Fibroblast of upper back skin (primary cell): ENCODE data around the gene HS3ST6.
"Not testable (repeated sequence)": the region's sequence is repeated elsewhere in the genome, so short reads cannot be mapped to it uniquely, and the experiment has no call there.

Experiments
- DNase-seq: peaks from one replicate; pipeline ENCODE4 v3.0.0-alpha.2; 2013

Gene HS3ST6

DNA sequence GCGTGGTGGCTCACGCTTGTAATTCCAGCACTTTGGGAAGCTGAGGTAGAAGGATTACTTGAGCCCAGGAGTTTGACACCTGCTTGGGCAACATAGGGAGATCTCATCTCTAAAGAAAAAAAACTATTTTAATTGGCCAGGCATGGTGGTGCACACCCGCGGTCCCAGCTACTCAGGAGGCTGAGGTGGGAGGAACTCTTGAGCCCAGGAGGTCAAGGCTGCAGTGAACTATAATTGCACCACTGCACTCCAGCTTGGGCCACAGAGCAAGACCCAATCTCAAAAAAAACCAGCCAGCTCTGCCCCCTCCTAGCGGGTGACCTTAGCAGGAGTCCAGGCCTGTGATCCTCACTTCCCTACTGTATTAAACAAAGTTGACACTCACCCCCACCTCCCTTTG, 5.9 kb upstream of the HS3ST6 start:
- no peak for DNase-seq

DNA sequence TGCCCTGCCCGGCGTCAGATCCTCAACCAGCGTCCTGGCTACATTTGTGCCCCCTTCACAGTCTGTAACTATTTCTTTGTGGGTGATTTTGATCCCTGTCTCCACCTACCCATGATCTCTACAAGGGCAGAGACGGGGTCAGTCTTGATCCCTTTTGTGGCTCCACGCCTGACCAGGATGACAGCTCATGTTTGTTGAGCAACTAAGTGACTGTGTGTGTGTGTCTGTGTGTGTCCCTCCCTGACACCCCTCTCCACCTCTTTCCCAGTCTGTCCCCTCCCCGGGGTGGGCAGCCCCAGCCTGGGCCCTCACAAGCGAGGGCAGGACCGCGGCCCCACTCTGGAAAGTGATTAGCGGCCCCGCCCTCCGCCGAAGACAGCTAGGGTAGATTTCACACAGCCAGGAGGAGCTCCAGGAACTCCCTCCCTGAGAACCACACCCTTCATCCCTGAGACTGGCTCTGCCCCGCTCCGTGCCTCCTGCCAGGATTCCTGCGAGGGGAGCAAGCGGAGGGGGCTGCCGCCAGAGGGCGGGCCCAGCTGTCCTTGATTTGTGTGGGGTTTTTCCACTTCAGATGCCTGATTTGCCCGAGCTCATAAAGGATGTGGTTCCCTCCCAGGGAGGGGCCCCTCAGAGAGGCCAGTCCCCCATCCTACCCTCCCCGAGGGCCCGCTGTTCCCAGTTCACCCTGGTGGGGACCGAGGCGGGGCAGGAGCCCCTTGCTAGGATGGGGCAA, 5.3 kb upstream of the HS3ST6 start:
- DNase-seq, result peak; percentile 45

DNA sequence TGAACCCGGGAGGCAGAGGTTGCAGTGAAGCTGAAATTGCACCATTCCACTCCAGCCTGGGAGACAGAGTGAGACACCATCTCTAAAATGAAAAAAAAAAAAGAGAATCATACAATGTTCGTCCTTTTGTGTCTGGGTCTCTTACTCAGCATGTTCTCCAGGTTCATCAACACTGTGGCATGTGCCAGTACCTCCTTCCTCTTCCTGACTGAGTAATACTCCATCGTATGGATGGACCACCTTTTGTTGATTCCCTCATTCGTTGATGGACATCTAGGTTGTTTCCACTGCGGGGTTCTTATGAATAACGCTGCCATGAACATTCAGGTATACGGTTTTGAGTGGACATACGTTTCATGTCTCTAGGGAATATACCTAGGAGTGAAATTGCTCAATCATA, 4.1 kb upstream of the HS3ST6 start:
- DNase-seq, result no peak

DNA sequence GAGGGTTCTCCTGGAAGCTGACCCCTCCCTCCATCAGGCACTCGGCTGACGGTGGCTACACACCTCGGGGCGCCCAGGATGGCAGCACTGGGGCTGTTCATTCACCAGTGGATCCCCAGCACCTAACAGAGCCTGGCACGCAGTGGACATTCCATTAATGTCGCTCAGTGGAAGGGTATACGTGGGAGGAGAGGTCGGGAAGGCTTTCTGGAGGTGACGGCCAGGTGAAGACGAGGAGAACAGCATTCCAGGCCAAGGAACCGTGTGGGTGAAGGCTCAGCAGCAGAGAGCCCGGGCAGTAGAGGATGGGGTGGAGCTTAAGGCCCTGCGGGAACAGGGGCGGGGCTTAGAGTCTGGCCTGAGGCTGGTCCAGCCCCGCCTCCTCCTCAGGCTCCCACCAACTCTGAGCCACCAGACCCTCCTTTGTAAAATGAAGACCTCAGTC, 2.5 kb upstream of the HS3ST6 start:
- no peak for DNase-seq

DNA sequence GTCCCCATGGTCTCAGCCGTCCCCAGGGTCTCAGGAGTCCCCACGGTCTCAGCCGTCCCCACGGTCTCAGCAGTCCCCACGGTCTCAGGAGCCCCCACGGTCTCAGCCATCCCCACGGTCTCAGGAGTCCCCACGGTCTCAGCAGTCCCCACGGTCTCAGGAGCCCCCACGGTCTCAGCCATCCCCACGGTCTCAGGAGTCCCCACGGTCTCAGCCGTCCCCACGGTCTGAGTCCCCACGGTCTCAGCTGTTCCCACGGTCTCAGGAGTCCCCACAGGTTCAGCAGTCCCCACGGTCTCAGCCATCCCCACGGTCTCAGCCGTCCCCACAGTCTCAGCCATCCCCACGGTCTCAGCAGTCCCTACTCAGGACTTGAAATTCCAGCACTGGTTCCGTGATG, 1.9 kb upstream of the HS3ST6 start:
- not testable (repeated sequence) for DNase-seq

DNA sequence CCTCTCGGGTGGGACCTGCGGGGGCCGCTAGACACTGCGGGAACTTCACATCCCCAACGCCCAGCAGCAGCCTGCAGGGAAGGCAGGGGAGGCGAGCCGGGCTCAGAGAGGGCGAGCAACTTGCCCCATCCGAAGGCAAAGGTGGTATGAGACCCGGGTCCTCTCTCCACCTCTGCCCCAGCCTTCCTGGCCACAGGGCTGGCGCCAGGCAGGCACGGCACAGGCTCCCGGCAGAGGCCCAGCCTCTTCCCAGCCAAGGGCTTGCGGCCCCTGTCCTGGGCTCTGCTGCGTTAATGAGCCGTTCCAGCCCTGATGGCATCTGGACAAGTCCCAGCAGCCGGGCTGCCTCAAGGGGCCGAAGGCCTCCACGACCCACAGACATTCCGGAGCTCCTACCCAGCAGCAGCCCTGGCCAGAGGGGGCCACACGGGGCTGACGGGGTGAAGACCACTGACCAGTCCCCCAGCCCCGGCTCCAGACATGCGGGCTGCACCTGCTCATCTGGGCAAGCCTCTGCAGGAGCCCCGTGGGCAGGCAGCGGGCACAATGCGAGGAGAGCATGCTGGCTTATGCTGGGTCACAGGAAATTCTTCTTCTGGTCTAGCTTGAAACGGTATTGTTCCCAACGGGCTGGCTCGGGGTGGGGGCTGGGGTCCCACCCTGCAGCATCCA, 1.2 kb upstream of the HS3ST6 start:
- DNase-seq, result no peak

DNA sequence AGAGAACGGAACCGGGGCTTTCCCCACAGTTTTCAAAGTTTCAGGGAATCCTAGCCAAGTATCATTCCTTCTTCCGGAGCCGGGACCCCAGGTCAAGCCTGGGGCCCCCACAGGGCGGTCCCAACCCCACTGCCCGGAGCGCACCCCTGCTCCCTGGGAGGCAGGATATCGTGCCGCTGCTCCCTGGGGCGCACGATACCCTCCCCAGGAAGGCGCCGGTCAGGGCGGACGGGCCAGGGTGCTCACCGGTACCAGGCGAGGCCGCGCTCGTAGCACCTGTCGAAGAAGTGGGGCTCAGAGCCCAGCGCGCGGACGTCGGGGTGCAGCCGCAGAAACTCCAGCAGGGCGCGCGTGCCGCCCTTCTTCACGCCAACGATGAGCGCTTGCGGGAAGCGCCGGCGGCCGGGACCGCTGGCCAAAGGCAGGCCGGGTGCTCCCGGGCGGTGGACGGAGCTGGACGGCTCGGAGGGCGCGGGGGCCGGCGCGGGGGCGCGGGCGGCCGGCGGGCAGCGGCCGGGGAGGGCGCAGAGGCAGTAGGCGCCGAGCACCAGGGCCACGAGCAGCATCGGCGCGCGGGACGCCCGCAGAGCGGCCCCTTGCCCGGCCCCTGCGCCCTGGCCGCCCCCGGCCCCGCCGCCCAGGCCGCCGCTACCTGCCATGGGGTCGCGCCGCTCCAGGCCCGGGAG, 407 bp downstream of the HS3ST6 start:
- no peak for DNase-seq

DNA sequence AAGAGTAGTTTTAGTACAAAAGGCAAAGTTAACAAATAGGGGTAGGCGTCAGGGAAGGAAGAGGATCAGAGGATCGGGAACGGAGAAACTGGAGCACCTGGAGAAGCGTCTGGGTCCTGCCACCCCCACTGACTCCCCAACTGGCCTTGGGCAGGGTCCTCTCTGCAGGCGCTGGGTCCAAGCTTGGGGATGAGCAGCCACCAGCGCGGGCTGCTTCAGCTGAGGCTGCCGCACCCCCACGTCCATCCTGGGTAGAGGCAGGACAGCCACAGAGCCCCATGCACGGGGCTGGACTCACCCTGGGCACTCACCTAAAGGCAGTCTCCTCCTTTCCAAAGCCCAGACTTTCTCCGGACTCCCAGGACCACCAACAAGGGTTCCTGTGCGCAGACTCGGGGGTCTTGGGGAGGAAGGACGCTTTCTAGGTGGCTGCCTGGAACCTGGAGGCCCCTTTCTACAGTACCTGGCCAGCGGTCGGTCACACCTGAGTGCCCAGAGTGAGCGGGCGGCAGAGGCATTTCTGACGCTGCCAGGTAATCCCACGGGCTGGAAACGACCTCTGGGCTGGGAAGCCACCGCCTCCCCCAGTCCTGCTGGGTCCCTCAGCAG, 1.1 kb downstream of the HS3ST6 start:
- no peak for DNase-seq

DNA sequence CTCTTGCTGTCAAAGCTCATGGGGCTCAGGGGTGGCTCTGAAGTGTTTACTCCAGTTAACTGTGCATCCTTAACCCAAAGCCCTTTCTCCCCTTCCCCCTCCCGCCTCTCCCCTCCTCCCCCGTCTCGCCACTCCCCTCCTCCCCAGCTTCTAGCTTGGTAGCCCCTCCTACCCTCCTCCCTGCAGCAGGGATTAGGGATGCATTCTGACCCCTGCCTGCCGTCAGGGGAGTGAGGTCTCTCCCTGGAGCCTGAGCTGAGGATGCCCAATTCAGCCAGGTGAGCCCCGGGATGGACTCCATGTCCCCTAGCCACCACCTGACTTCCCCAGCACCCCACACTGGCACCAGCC, 1.6 kb downstream of the HS3ST6 start:
- no peak for DNase-seq

DNA sequence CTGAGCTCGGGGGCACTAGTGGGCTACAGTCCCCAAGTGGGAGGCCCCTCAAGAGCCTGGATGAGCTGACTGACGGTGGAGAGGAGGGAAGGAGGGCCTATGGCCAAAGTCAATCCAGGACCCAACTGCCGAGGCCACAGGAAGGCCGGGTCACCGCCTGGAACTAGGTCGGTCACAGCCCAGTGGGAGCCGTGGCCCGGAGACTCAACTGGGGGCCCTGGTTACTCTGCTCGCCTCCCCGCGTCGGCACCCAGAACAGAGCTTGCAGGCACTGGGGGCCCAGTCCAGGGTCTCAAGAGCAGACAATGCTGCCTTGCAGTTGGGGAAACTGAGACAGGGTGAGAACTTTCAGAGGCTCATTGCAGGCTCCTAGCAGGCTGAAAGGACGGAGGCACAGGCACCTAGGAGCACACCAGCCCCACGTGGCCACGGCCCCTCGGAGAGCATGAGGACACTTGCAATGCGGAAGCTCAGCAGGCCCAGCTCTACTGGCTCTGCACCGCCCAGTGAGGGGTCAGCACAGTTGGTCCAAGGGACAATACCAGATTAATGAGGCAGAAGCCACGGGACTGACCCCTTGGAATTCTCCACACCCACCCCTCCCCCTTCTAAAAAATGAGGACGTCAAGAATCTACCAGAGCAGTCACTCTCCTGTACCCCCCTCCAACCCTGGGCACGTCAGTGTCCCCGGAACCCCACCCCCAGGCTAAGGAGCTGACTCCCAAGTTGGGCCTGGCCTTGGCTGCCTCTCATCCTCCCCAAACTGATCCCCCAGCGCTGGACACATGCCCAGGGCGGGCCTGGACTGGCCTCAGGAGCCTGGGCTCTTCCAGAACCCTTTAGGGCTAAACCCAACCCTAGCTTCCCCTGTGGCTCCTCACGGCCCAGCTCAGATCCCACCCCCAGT, 2.2 kb downstream of the HS3ST6 start:
- no peak for DNase-seq

DNA sequence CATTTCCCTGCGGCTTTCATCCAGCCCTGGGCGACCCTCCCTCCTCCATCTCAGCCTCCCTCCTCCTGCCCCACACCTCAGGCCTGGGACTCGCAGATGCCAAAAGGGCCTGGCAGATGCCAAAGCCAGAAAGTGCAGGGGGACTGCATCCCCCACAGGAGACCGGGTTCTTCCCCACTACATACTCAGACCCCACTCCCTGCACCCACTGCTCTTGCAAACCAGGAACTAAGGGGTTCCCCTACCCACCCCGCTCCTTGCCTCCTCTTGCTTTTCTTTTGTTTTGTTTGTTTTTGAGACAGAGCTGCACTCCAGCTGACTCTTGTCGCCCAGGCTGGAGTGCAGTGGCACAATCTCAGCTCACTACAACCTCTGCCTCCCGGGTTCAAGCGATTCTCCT, 3.2 kb downstream of the HS3ST6 start:
- DNase-seq, result no peak

DNA sequence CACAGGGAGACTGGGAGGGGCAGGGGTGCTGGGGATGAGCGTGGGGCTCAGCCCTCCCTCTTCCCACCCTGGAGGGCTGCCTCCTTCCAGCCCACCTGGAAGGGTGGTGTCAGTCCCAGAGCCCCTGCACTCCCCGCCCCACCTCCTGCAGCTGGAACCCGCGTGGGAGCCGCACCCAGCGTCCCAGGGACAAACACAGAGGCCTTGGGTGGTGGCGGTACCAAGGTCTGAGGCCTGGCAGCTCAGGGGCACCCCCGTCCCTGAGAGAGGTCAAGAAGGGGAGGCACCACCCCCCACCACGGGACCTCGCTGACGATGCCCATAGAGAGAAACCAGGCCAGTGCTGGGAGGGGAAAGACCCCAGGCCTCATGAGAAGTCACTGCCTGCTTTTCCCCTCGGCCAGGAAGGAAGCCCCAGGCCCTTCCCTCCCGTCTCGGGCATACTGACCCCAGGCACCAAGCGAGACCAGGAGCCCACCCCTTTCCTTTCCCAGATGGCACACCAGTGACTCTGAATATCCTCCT, 4.1 kb downstream of the HS3ST6 start:
- DNase-seq, result no peak

DNA sequence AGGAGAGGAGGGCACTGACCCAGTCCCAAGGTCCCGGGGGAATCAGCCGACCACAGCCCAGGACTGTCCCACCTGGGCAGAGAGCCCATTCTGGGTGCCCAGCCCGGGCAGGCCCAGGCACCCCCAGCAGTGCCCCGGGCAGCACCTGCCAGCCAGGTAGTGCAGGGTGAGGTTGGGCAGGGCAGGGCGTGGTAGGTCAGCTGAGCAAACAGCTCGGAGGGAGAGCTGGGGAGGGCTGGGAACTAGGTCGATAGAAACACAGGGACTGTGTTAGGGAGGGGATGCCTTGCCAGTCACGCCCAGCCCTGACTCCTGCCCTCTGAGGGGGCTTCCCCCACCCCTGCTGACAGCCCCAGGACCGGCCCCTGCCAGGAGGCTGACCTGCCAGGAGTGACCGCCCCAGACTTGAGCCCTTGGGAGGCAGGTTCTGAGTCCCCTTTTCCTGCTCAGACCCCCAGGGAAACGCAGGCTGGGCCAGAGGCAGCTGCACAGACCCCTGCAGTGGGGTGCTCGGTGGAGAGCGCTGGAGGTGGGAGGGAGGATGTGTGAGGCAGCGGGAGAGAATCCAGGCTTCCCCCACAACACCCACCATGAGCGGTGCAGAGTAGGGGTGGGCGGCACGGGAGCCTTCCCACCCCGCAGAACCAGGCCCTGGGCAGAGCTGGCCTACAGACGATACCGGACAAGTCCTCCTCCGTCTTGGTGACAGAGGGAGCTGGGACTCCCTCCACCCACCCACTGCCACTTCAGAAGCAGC, 4.7 kb downstream of the HS3ST6 start:
- DNase-seq, result no peak

DNA sequence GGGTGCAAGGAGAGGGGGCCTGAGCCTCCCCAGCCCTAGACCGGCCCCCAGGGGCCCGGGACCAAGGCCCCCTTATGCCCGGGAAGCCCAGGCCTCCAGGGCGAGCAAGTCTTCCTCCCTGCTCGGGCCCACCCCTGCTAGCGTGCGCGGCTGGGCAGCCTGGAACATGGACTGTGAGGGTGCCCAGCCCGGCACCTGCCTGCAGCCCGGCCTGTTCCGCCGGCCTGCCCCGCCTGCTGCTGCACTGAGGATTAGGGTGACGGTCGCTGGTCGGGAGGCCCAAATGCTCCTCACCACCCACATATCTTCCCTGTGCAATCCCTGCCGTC, 6.0 kb downstream of the HS3ST6 start:
- no peak for DNase-seq

DNA sequence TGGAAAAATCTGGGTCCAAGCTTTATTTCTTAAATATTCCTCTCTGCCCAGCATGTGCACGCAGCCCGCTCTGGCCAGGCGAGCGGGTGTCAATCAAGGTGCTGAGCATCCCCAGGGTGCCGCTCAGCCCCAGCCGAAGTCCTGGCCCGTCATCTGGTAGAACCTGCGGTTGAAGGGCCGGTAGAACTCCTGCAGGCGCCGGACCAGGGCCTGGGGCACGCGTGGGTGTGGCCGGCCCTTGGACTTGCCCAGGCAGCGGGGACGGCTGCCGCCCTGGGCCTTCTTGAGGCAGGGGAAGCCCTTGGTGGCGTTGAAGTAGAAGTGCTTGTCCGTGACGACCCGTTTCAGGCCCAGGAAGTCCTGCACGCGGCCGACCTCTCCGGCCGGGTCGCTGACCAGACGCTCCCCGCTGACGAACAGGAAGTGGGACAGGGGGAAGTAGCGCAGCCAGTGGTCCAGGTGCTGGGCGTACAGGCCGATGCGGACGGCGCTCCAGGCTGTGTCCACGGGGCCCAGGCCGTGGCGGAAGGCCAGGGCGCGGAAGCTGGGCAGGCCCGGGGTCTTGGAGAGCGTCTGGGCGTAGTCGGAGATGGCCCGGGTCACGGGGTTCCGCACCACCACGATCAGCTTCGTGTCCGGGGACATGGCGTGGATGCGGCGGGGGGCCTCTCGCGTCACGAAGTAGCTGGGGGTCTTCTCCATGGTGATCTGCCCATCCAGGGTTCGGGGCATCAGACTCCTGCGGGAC, 6.6 kb downstream of the HS3ST6 start:
- no peak for DNase-seq

DNA sequence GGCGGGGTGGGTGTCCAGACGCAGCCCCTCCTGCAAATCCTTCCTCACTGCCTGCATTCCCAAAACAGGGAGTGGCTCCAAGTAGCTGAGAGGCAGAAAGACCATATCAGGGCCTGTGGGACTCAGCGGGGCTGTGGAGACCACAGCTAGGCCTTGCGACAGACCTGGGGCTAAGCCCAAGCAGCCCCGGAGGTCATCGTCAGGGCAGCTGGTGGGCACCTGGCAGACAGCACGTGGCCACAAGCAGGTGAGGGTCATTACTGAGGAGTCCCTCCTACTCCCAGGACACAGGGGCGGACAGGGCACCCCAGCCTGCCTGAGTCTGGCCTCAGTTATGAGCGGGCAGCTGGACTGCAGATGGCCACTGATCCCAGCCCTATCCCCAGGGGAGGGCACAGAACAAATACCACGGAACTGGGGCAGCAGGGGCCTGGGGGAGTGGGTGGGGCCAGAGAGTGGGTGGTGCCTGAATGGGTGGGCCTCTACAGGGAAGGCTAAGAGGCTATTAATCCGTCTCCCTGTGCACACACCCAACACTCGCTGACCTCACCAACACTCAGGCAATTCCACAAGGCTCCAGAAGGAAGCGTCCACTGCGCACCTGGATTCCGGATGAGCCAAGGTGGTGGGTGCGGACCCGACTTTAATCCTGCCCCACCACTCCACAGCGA, 8.5 kb downstream of the HS3ST6 start:
- DNase-seq, result no peak

DNA sequence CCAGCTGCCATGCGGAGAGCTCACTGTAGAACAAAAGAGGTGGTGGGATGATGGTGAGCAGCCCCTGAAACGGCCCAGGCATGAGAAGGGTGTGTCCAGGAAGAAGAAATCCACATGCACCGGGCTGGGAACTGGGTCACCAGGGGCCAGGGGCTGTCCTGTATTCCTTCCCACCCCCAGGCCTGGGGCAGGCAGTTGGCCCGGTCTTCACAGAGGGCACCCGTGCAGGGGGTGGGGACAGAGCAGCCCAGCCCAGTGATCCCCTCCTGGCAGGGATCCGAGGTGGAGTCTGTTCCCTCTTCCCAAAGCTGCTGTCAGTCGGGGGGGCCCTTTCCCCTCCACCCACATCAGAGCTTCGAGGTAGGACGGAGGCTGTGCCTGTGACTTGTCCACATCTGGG, 9.2 kb downstream of the HS3ST6 start:
- no peak for DNase-seq

DNA sequence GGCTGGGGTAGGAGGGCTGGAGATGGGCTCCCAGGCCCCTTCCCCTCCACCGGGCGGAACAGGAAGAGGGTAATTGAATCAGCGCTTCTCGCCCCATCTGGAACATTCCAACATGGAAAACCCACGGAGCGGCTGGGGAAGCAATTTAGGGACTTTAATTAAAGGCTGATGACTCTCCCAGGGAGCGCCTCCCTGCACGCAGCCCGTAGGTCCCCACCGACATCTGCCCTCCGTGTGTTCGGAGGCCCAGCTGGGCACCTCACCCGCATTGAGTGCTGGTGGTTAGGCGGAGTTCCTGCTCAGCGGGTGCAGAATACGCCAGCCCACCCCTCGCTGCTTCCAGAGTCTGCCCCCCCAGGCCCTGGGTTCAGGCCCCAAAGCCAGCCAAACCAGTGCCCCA, 10.0 kb downstream of the HS3ST6 start:
- DNase-seq, result no peak

DNA sequence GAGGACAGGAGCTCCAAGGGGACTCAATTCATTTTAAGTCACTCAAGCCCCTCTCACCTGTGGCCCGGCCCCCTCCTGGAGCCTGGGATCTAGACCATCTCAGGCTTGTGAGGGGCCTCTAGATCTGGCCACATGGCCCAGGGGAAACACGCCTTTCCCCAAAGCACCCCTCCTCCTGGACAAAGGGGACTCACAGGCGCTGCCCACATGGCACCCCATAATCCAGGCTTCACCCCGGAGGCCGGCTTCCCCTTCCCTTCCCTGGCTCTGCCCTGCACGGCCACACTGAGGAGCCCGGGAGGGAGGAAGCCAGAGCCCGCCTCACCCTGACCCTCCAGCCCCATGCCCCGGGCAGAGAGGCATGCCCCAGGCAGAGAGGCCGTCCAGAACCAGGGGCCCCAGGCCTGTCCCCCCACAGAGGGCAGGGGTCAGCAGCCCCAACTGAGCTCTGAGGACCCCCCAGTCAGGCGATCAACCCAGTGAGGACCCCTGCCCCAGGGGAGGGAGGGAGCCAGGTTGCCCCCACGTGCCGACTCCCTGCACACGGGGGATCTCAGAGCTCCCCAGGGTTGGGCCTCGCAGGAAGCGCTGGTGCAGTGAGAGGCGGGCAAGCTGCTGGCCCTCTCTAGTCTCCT, 10.9 kb downstream of the HS3ST6 start:
- no peak for DNase-seq

DNA sequence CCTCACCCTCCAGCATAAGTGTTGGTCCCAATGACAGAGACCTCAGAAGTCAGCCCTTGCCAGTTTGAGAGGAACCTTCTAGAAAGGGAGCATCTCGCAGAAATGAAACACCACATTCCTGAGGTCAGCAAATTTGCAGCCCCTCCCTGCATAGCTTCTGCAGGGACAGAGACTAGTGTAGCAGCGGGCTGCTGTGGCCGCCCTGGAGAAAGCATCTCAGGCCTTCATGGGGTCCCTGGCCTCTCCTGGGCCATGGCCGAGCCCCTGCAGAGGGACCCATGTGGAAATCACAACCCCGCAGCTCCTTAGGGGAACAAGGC, 11.4 kb downstream of the HS3ST6 start:
- DNase-seq, result no peak
